ENCODE data around the gene ANKRD55. TPM values are rescaled to one million over a fixed set of nuclear protein-coding genes. Genes with fewer than 3 reads are reported as not detected.

The ANKRD55 gene
- total and polyA plus RNA-seq, 9 of the 15 experiments (the other 6 are each of a cell fraction or from before 2014, with no cell fraction given): 3.4 to 10.6 (median 6.5) TPM

- no peak for TF ChIP-seq CHD7 (IDR thresholded peaks at IDR 0.05; ENCODE audit: low read depth, low read length)
- peak; percentile 81 for TF ChIP-seq MEF2D (tag; conservative IDR thresholded peaks at IDR 0.05; ENCODE audit: low read depth)
- peak; percentile 49 for TF ChIP-seq TAL1 (IDR thresholded peaks at IDR 0.05)
- no peak for TF ChIP-seq CCAR2 (IDR thresholded peaks at IDR 0.05; ENCODE audit: low read depth, low read length)
- no peak for TF ChIP-seq HNRNPUL1 (IDR thresholded peaks at IDR 0.05; ENCODE audit: low read length)
- no peak for TF ChIP-seq NFE2L1 (tag; IDR thresholded peaks at IDR 0.05; ENCODE audit: borderline replicate concordance, low read depth)
- TF ChIP-seq ZNF766 (CRISPR knock-in tag; conservative IDR thresholded peaks at IDR 0.05): peak; percentile 57; the same call in 1 of the 2 replicates
- TF ChIP-seq AFF1 (IDR thresholded peaks at IDR 0.05; ENCODE audit: low read depth in 1 of 2, partially characterized antibody in 2 of 2): peak; percentile 48 to 76
- TF ChIP-seq ATF4 (CRISPR knock-in tag; IDR thresholded peaks at IDR 0.05): no peak
- TF ChIP-seq TCFL5 (CRISPR knock-in tag; conservative IDR thresholded peaks at IDR 0.05): no peak
- no peak for TF ChIP-seq SMAD2 (IDR thresholded peaks at IDR 0.05; ENCODE audit: low read depth, low read length)
- TF ChIP-seq TRIM28 (IDR thresholded peaks at IDR 0.05): 0 out of 2 replicates have a peak, but pooled peaks have one; percentile 19
These were observed 147.9 kb downstream of the ANKRD55 start (continued) for GRCh38 chr5:56085193-56085592.

Measured in K562 (cell line).